COLO668 (cell line): Measurements from ENCODE around the gene THSD4.

Experiments
- DNase-seq: peaks from one replicate; lab custom pipeline; 2025; ENCODE audit not compliant: unreplicated experiment; lab: John Stamatoyannopoulos, UW

The THSD4 gene

DNA sequence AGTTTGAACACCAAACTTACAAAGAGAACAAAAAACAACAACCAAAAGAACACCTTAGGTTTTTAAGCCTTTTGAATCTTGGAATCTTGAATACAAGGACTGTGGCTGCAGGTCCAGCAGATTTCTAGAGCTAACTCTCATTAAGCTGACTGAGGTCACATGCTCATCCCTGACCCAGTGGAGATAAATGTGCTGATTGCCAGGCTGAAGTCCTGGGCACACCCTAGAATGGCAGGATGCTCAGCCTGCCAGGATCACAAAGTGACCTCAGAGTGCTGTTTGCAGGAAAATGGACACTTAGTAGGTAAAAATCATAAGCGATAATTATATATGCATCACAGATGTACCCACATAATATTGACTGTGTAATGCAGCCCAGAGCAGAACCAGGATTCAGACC is 449.7 kb downstream of the THSD4 start:
- DNase-seq = no peak

DNA sequence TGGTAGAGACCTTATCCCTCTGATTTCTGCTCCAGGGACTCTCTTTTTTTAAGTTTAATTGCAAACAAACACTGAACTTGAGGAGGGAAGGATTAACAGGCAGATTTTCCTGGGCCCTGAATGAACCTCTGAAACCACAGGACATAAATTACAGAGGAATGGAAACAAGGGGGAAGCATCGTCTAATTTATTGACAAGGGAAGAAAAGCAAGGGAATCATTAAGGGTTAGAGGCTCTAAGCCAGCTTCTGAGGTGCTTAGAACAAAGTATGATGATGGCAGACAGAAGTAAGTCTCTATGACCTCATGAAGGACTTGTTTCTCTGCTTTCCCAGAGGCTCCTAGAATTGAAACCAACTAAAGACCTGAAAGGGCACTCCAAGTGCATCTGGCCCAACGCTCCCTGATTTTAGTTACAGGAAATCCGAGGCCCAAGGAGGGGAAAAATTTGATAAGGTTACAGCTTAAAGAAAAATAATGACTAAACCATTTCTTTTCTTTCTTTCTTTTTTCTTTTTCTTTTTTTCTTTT is 450.4 kb downstream of the THSD4 start:
- no peak for DNase-seq

DNA sequence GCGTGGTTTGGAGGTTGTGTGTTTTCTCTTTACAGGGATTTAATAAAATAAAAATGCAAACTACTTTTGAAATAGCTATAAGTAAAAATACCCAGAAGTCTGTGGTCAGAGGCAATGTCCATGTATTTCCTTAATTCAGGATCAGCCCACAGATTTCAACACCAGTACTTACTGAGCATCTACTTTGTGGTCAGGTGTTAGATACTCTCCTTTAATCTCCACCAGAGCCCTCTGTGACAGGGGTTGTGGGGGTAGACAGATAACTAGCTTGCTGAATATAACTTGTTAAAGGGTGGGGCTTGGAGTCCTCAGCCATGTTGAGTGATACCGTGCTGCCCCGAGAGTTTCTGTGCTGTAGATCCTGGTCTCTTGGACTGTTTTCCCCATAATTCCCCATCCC is 451.0 kb downstream of the THSD4 start:
- no peak for DNase-seq

DNA sequence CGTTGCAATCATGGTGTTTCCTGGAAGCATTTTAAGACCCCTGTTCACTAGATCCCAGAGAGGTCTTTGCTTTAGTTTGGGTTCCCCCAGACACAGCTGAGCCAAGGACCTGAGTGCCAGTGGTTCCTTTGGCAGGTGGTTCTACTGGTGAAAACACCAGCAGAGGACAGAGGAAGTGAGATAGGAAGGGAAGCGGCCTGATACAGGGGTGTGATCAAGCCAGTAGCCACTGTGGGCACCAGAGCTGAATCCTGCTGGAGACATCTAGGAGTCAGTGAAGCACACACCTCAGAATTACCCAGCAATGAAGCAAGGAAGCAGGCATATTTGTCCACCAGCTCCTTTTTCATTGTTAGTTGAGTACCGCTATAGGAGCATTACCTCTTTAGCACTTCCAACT is 451.9 kb downstream of the THSD4 start:
- no peak for DNase-seq

DNA sequence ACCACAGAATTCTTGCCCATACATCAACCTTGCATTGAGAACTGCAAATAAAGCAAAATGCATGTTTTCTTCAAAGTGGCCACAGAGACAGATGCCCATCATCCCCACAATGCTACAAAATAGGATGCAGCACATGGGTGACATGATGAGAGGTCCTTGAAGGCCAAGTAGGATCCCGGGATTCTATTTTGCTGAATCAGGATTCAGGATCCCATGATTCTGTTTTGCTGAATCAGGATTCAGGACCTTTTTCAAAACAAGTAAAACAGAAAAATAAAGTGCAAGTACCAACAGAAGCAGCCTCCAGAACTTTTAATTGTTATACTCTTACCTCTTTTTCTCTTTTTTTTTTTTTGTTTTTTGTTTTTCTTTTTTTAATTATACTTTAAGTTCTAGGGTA is 453.0 kb downstream of the THSD4 start:
- DNase-seq = no peak

DNA sequence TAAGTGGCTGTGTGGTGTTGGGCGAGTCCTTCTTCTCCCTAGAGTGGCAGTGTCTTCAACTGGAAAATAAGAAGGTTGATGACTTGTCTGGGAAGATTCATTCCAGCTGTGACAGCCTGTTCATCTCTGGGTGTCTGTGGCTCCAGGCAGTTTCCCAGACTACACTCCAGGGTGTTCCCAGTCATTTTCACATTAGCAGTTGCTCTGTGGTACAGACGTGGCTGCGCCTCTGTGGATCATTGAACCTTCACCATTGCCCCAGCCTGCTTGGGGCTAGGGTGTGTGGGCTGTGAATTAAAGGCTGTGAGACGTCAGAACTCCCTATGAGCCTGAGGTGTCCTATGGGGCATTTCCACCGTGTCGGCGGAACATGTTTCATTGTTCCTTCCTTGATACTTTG is 455.5 kb downstream of the THSD4 start:
- no peak for DNase-seq

DNA sequence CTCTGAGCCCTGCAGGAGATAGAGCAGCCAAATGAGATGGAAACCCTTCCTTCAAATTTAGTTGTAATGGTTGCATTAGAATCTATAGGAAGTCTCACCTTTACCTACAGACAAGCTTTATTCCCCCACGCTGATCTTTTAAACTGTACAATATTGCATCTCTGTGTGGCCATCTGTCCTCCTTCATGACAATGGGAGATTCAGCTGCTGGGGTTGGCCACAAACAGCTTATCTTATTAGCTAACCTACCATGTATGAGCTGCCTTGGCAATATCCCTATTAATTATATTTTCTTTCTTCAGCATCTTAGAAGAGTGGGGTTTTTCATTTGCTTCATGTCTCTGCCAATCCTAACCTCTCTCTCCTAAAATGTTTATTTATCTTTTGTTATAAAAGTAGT is 456.4 kb downstream of the THSD4 start:
- no peak for DNase-seq

DNA sequence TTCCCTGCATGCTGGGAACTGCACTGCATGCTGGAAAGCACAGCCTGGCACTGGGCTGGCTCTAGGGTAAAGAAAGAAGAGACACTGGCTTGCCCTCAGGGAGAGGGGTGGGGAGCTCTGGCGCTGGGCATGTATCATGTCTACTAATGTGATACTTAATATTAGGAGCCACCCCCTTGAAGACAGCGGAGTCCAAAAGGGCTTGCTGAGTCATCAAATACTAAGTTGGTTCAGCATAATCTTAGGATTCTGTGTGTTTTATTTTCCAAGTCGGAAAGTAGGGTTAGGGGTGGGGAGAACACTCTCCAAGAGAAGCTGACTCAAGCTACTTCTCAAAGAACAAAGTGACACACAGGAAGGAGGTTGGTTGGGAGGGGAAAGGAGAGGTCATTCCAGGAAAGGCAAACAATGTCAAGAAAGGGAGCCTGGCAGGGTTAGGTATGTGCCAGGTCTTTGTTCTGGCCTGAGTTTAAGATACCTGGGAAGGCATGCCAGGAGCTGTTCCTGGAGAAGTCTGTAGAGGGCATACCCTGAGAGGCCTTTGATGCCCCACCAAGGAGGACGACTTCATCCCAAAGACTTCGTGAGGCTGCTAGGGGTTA is 457.3 kb downstream of the THSD4 start:
- DNase-seq = no peak

DNA sequence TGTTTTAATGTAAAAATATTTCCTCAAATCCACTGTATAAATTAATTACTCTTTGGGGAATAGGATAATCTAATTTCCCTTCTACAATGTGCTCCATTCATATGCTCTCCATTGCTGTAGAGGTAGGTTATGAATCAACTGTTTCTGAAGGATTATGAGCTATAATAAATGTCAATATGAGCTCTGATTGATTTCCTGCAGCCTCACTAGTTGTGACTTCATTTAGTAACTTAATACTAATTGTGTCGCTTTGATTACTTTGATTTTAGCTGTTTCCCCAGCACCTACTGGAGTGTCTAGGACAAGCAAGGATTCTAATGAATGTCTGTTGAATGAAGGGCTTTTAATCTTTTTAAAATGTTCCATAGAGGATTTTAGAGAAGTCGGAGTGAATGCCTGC is 458.3 kb downstream of the THSD4 start:
- no peak for DNase-seq

DNA sequence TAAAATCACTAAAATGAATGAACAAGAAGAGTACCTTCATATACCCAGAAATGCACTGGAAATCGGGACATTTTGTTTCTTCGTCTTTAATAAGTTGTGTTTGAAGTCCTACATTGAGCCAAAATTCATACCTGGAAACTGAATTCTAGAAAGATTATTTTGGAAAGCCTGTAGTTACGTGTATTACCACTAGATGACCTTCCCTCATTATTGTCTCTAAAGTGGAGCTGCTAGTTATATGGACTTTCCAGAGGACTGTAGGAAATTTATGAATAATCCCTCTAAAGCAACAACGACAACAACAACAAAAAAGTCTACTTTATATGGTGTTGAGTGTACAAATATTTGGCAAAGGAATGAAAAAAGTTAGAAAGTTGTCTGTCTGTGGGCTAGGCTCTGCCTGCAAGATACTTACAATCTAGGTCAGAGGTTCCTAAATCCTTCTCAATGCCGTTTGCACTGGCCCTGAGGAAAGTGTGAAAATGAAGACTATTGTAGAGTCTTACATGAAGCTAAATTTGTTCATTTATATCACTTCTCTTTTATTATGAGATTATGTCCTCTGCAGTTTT is 460.3 kb downstream of the THSD4 start:
- no peak for DNase-seq

DNA sequence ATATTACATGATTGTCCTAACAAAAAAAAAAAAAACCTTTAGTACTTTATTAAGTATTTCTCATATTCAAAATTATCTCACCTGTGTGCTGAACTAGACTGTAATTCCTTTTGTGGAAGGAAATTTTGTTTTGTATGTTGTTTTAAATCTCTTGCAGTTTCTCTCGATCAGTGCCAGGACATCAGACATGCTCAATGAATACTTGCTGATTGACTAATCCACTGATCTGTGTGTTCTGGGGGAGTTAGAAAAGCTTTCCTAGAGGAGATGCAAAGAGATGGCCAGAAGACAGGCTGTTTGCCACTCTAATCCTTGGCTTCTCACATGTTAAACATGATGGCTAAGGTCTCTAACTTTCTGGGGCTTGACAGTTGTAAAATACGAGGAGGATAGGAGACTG is 461.8 kb downstream of the THSD4 start:
- DNase-seq = no peak

DNA sequence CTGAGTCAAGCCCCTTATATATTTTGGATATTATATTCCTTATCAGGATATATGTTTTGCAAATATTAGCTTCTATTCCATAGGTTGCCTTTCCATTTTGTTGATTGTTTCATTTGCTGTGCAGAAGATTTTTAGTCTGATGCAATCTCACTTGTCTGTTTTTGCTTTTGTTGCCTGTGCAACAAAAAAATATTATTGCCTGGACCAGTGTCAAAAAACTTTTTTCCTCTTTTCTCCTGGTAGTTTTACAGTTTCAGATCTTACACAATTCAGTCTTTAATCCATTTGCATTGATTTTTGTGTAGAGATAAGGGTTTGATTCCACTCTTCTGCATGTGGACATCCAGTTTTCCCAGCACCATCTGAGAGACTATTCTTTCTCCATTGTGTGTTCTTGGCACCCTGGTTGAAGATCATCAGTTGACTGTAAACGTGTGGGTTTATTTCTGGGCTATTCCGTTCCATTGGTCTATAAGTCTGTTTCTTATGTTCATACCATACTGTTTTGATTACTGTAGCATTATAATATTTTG is 466.2 kb downstream of the THSD4 start:
- DNase-seq = no peak

DNA sequence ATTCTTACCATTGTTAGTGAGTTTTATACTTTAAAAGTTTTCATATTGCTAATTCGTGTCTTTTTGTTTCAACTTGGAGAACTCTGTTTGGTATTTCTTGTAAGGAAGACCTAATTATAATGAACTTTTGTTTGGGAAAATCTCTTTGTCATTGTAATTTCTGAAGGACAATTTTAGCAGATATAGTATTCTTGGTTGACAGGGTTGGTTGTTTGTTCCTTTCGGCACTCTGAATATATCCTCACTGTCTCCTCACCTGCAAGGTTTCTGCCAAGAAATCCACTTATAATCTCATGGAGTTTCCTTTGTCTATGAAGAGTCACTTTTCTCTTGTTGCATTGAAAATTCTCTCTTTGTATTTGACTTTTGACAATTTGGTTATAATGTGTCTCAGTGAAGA is 469.9 kb downstream of the THSD4 start:
- DNase-seq = no peak

DNA sequence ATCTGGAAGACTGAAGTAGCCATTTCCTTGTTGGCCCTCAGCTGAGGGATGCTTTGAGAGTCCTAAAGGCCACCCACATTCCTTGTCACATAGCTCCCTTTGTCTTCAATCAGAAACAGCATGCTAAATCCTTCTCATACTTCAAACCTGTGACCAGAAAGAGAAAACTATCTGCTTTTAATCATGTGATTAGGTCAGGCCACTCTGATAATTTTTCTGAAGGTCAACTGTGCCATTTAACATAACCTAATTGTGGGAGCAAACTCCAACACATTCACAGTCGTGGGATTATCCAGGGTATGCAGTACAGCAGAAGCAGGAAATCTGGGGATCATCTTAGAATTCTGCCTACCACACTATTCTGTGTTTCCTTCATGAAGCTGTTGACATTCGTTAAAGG is 471.2 kb downstream of the THSD4 start:
- DNase-seq = no peak

DNA sequence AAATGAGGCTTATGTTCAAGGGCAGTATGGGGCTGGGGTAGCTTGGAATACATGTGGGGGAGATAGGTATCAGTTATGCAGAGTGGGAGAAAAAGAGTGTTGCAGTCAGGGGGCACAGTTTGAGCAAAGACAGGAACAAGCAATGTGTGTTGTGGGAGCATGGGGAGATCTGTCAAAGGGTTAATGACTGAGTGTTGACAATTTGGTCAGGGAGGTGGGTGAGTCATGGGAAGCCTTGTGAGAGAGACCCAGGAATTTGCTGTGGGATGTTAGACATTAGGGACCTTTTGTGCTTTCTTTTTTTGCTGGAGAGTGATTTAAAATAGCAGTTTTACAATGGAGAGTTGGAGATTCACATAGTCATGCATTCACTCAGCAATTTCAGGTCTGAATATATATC is 473.5 kb downstream of the THSD4 start:
- DNase-seq = no peak

DNA sequence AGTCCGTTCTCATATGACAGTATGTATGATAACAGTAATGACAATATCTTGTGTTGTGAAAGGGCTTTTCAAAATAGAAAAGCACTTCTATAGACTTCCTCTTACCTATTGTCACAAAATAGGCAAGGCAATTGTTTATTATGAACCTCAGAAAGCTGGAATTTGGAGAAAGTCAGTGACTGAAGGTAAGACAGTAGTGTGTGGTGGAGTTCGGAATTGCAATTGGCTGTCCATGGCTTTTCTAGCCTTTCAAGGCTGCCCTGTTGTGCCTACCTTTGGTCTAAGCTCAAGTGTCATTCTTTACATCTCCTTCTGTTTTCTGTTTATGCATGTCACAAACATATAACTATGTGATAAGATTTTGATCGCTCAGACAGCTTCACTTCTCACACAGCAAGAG is 475.8 kb downstream of the THSD4 start:
- DNase-seq = no peak

DNA sequence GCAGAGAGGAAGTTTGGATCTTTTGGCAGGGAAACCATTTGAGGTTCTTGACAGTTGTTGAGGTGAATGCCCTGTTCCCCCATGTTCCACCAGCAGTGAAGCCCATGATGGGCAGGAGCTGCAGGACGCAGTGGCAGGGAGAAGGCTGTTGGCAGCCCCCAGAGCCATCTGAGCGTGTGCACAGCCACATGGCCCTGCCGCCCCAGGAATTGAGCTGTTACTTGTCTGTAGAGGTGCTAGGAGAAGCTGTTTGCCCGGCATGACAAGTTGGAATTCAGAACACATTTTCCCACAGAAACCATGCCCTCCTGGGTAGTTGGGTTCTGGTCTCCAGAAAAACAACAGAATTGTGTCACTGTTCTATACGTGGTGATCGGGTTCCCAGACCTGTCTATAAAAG is 476.9 kb downstream of the THSD4 start:
- no peak for DNase-seq

DNA sequence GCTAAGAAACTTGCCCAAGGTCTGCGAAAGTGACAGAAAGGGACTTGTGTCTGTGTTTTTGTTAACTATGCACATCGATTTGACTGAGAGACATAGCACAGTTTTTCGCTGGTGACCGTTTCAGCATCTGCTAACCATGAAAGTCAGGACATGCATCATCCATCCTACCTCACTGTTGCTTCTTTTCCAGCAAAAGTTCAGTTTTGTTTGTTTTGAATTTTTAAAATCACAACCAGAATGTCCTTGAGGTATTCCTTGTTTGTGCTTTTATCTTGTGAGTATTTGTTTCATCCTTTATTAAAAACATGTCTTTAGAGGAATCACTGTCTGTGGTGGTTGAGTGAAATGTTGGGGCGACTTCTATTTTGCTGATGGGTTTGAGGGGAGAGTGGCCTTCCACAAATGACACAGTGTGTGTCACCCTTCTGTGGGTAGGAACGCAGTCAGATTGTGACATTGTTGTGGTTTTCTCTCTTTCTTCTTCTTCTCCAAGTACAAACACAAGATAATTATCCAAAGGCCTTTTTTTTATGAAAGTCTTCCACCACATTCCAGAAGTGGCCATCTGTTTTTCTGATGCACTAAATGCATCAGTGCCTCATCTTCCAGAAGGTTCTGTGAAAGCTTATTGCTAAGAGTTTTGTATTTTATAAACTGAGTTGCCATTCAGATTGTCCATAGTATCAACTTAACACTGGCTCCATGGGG is 480.7 kb downstream of the THSD4 start:
- DNase-seq = no peak

DNA sequence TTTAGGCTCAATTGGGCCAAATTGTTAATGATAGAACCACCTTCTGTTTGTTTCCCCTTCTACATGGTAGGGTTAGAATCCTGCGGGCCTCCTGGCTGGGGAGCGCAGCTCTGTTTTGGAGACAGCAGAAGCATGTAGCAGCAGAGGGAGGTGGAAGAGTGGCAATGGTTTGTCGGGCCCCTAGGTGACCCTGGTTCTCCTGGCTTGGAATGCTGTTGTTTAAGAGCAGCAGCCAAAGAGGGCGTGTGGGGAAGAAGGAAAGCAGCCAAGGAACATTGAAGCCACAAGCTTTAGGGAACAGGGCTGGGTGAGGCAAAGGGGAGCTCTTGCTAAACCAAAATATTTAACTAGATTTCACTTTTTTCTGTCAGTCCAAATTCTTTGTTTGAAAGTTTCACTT is 481.4 kb downstream of the THSD4 start:
- DNase-seq = no peak

DNA sequence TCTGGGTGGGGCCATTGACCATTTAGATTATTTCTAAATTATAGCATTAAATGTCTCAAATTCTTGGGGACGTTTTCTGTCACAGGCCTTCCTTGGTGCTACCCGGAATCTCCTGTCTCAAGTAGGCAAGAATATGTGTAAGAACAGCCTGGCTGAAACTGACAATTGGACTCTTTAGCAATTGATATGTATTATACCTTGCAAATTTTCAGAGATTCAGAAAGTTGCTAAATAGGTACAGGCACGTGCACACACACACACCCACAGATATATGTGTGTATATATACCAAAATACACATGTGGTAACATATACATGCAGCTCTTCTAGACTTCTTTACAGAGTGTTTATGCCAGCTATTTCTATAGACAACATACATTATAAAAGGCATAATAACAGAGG is 481.9 kb downstream of the THSD4 start:
- no peak for DNase-seq

DNA sequence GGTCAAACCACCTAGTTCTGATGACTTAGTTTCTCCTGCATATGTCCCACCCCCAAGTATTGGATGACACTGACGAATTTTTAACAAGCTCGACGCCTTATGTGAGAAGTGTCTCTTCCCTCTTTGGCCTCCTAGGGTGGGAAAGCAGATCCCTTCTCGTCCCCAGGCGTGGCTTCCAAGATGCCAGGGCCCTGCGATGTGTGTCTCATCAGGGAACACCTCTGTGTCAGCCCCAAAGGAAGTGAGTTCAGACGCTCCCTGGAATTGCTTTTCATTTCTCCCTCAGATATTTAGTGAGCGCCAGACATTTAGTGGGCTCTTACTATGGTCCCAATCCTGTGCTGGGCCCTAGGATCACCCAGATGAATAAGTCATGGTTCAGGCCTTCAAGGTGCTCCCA is 482.4 kb downstream of the THSD4 start:
- no peak for DNase-seq

DNA sequence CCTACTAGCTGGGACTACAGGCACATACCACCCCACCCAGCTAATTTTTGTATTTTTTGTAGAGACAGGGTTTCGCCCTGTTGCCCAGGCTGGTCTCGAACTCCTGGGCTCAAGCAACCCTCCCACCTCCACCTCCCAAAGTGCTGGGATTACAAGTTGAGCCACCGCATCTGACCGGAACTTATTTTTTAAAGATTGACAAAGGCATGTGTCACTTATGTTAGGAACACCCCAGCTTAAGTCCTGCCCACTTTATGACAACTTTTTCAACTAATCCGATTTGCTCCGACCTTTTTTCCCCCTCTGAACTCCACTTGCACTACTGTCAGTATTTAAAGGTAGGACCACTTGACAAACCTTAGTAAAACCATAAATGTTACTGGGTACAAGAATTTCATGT is 483.5 kb downstream of the THSD4 start:
- no peak for DNase-seq
